HFF-Myc (cell line): ENCODE measurements around the gene GAS7.

Experiments used
- DNase-seq: peaks from one replicate; pipeline ENCODE4 v3.0.0-alpha.2; 2011; ENCODE audit warnings: low read depth; ENCODE audit errors: extremely low read depth
- H3K4me3 ChIP-seq: replicated peaks from 2 replicates; pipeline ENCODE4 v1.5.1; 2011; ENCODE audit warnings: low read depth, mild to moderate bottlenecking, control low read depth, low read length
- TF ChIP-seq, protein P1 (sequence below): IDR thresholded peaks from 2 replicates; pipeline ENCODE4 v1.5.1; 2012; ENCODE audit warnings: mild to moderate bottlenecking, low read depth, low read length, control low read depth; ENCODE audit errors: missing control alignments

The GAS7 gene

DNA sequence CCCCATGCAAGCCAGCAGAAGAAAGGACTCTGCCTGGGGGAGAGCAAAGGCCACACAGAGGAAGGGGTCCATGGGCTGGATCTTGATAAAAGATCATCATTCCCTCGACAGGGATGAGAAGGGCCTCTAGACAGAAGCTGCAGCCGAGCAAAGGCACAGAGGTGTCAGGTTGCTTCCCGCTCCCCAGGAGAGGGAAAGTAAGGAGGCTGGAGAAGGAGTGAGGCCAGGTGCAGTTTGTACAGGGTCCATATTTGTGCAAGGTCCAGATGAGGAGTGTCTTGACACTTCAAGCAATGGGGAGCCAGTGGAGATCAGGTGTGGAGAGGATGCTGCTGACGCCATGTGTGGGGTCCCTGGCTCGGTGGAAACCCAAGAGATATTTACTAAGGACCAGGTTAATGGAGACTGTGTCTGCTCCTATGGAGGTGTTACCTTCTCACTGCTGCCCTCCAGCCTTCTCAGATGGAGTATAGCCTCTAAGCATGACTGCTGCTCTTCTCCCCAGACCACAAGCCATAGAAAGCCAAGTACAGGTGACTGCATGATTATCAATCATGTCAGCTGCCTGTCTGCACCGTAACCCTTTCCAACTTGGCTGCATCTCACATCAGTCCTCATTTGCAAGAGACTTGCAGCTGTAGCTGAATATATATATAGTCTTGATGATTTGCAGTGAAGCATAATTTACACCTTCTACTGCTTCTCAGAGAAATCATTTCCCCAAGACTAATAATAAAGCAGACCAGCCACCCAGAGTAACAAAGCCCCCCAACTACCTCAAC is 21.1 kb downstream of the GAS7 start:
- TF ChIP-seq, protein P1, sequence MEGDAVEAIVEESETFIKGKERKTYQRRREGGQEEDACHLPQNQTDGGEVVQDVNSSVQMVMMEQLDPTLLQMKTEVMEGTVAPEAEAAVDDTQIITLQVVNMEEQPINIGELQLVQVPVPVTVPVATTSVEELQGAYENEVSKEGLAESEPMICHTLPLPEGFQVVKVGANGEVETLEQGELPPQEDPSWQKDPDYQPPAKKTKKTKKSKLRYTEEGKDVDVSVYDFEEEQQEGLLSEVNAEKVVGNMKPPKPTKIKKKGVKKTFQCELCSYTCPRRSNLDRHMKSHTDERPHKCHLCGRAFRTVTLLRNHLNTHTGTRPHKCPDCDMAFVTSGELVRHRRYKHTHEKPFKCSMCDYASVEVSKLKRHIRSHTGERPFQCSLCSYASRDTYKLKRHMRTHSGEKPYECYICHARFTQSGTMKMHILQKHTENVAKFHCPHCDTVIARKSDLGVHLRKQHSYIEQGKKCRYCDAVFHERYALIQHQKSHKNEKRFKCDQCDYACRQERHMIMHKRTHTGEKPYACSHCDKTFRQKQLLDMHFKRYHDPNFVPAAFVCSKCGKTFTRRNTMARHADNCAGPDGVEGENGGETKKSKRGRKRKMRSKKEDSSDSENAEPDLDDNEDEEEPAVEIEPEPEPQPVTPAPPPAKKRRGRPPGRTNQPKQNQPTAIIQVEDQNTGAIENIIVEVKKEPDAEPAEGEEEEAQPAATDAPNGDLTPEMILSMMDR = no peak
- no peak overlapping the region for H3K4me3 ChIP-seq
- DNase-seq = no peak

- TF ChIP-seq, protein P1 = no peak
- no peak overlapping the region for H3K4me3 ChIP-seq
- DNase-seq = no peak
These were observed 24.5 kb downstream of the GAS7 start for GRCh38 chr17:10173913-10174312.

DNA sequence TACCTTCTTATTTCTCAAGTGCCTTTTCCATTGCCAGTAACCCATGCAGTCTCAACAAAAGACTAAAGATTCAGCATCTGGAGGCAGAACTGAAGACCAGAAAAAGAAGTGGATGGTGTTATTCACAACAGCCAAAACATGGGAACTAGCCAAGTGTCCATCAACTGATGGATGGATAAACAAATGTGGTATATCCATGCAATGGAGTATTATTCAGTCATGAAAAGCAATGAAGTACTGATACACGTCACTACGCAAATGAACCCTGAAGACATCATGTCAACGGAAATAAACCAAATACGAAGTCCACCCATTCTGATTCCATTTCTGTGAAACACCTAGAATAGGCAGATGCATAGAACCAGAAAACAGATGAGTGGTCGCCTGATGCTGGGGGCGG is 25.6 kb downstream of the GAS7 start:
- TF ChIP-seq, protein P1 = no peak
- H3K4me3 ChIP-seq = no peak overlapping the region
- DNase-seq = no peak

DNA sequence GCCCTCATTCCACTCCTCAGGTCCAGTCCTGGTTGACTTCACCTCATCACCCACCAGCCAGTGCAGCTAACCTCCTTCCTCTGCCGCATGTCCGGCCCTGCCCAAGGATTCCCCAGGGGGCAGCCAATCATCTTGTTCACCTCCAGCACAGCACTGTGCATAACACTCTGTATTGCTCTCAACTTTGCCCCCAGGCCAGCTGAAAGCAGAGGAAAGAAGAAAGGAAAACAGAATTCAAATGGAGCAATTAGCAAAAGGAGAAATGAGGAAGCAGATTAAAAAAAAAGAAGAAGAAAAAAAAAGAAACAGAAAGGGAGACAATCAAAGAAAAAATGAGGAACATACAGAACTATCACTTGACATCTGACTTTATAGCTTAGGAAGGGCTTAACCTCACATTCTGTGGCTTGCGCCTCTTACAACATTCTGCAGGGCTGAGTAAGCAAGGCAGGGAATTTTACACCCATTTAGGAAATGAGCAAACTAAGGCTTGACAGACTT is 26.1 kb downstream of the GAS7 start:
- DNase-seq = no peak
- TF ChIP-seq, protein P1 = no peak
- H3K4me3 ChIP-seq = no peak overlapping the region

- DNase-seq = no peak
- H3K4me3 ChIP-seq = no peak overlapping the region
- TF ChIP-seq, protein P1 = no peak
These were observed 26.8 kb downstream of the GAS7 start for GRCh38 chr17:10171581-10171981.

- no peak for DNase-seq
- H3K4me3 ChIP-seq = no peak overlapping the region
- TF ChIP-seq, protein P1 = no peak
These were observed 27.3 kb downstream of the GAS7 start for GRCh38 chr17:10171122-10171571.

- DNase-seq = no peak
- TF ChIP-seq, protein P1 = no peak
- H3K4me3 ChIP-seq = no peak overlapping the region
These were observed 28.2 kb downstream of the GAS7 start for GRCh38 chr17:10170233-10170632.
